NCI-H2227 (cell line): ENCODE data around the gene CAMSAP2.

Source experiments
- DNase-seq: peaks from one replicate; lab custom pipeline; 2025; ENCODE audit not compliant: unreplicated experiment; lab: John Stamatoyannopoulos, UW

CAMSAP2 gene

DNA sequence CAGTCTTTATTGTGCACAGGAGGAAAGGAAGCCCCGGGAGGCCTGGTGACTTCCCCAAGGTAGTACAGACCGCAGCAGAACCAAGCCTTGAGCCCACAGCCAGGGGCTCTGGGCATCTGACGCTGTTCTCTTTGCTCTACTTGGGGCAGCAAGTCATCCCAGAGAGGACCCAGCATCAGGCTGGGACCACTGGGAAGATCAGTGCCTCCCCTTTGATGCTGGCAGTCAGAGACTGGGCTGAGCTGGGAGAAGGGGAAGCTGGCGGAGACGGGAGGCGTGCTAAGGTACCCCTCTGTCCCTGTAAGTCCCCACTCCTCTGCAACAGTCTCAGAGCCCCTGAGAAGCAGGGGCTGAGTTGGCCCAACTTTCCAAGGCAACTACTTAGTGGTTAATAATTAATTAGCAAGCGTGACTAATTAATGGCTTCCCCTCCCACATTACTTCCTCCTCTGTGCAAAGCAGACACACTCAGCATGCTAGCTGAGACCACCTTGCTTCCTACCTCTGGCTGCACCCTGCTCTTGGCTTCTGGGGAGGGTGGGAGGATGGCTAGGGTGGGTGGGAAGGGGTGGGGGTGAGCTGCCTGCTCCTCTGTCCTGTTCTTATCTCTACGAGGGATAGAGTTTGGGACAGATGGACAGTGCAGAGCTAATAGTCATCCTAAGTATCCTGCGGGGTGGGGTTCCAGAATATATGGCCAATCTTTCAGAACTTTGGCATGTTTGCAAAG lies 157.3 kb downstream of the CAMSAP2 start:
- no peak for DNase-seq

DNA sequence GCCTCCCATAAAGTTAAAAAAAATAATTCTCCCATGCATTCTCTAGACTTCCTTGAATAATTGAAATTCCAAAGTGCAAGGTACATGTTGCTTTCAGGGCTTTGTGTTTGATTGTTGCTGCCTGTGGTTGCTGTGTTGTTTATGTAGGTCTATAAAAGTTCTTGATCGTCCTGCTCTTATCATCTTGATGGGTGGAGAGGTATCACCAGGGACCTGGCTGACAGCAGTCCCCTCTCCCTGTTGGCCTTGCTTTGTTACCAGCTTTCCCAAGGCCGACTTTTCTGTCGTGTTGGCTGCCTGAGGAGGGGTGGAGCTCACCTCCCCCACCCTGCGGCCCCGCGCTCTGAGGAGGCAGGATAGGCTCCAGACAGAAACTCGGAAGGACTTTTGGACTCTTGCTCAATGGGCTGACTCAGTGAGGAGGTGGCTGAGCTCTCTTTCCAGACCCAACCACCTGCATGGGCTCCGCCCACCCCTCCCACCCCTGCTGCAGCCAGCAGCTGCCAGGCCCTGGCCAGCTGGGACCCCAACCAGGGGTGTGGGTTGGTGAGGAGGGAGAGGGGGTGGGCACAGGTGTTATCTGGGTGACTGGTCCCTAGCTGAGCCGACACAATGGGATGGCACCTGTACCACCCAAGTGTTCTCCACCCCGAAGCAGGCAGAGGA lies 158.0 kb downstream of the CAMSAP2 start:
- no peak for DNase-seq

GRCh38 chr1:200897259-200897658 lies 158.6 kb downstream of the CAMSAP2 start:
- no peak for DNase-seq

DNA sequence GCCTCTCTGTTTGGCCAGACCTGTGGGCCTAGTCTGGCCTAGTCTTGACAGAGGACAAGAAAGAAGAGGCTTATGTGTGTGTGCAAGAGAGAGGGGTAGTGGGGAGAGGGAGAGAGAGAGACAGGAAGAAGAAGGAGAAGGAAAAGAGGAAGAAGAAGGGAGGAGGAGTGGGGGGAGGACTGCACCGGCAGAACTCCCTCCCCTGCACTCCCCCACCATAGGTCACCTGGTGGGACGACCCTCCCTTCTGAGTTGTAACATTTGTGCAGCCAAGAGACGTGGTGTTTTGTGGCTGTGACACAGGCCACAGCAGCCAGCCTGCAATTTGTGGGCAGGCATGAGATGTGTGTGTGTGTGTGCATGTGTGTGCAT lies 160.3 kb downstream of the CAMSAP2 start:
- DNase-seq: no peak

GRCh38 chr1:200899451-200899915 lies 160.8 kb downstream of the CAMSAP2 start:
- no peak for DNase-seq

- DNase-seq: no peak
Observed at GRCh38 chr1:200899954-200900867, 161.5 kb downstream of the CAMSAP2 start.

- no peak for DNase-seq
Observed at GRCh38 chr1:200900877-200901276, 162.2 kb downstream of the CAMSAP2 start.

DNA sequence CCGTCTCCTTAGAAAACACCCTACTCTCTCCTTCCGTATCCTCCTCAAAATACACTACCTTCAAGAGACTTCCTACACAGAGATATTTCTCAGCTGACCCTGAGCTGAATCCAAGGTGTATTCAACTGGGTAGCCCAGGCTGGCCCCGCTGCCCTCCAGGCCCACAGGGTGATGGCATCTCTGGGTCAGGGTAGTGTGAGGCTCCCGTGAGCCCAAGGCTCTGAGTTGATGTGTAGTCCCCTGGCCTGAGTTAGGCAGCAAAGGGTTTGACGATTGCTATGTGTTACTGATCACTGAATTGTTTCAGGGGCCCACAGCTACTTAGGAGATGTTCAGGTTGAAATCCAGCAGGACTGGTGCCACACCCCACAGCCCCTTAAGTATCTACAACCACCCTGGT lies 162.7 kb downstream of the CAMSAP2 start:
- DNase-seq: no peak

GRCh38 chr1:200901796-200902444 lies 163.2 kb downstream of the CAMSAP2 start:
- DNase-seq: no peak

DNA sequence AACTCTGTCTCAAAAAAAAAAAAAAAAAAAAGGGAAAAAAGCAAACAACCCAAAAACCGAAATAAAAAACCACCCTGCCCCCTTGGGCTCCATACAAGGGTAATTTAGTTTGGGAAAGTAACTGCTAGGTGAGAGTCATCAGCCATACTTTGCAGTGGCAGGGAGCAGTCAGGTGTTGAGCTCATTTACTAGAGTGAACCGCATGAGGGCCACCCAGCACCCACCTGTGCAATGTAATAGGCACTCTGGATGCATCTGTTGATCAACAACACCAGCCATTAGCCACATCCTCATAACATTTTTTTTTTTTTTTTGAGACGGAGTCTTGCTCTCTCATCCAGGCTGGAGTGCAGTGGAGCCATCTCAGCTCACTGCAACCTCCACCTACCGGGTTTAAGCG lies 165.1 kb downstream of the CAMSAP2 start:
- no peak for DNase-seq

- no peak for DNase-seq
Observed at GRCh38 chr1:200904772-200905171, 166.1 kb downstream of the CAMSAP2 start.

- no peak for DNase-seq
Observed at GRCh38 chr1:200905411-200906052, 166.8 kb downstream of the CAMSAP2 start.

DNA sequence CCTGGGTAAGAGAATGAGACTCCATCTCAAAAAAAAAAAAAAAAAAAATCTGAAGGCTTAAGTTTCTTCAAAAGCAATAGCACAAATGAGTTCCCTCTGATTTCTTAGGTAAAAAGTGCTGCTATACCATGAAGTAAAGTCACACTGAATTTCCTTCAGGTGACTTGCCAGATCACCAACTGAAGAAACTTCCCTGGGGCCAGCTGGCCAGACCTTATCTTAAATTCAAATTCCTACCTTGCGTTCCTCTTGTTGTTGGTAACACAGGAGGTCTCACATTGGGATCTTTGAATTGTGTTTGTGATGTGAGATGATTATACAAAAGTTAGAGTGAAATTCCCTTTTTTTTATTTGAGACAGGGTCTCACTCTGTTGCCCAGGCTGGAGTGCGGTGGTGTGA lies 167.8 kb downstream of the CAMSAP2 start:
- DNase-seq: no peak

GRCh38 chr1:200907611-200908097 lies 169.0 kb downstream of the CAMSAP2 start:
- no peak for DNase-seq

- no peak for DNase-seq
Observed at GRCh38 chr1:200908191-200908868, 169.6 kb downstream of the CAMSAP2 start.

- DNase-seq: no peak
Observed at GRCh38 chr1:200909071-200909470, 170.4 kb downstream of the CAMSAP2 start.

- DNase-seq: no peak
Observed at GRCh38 chr1:200909757-200910239, 171.1 kb downstream of the CAMSAP2 start.
